HG03432 (cell line): ENCODE measurements around the gene CAMK1G.

ENCODE experiments used
- ATAC-seq: cut with Tn5 transposase; IDR thresholded peaks from one replicate; pipeline ENCODE4 v1.9.1; 2021; ENCODE audit warnings: mild to moderate bottlenecking, moderate library complexity; ENCODE audit not compliant: unreplicated experiment

Gene CAMK1G

GRCh38 chr1:209564849-209565248 is 18.7 kb upstream of the CAMK1G start:
- no peak for ATAC-seq

- ATAC-seq: peak; percentile 92
These were observed 17.5 kb upstream of the CAMK1G start for GRCh38 chr1:209565759-209566678.

GRCh38 chr1:209567698-209568175 is 15.8 kb upstream of the CAMK1G start:
- ATAC-seq: no peak

GRCh38 chr1:209569455-209570207 is 13.9 kb upstream of the CAMK1G start:
- no peak for ATAC-seq

GRCh38 chr1:209570743-209571142 is 12.8 kb upstream of the CAMK1G start:
- ATAC-seq: no peak

- peak; percentile 90 for ATAC-seq
These were observed 6.9 kb upstream of the CAMK1G start for GRCh38 chr1:209576392-209577197.

GRCh38 chr1:209577346-209577745 is 6.2 kb upstream of the CAMK1G start:
- no peak for ATAC-seq

- no peak for ATAC-seq
These were observed 2.9 kb upstream of the CAMK1G start for GRCh38 chr1:209580577-209580976.

- ATAC-seq: no peak
These were observed 738 bp downstream of the CAMK1G start for GRCh38 chr1:209584231-209584672.

GRCh38 chr1:209585197-209585596 is 1.7 kb downstream of the CAMK1G start:
- no peak for ATAC-seq

GRCh38 chr1:209585672-209586071 is 2.2 kb downstream of the CAMK1G start:
- no peak for ATAC-seq

GRCh38 chr1:209586221-209586740 is 2.8 kb downstream of the CAMK1G start:
- no peak for ATAC-seq

- no peak for ATAC-seq
These were observed 4.3 kb downstream of the CAMK1G start for GRCh38 chr1:209587789-209588188.

GRCh38 chr1:209589440-209589839 is 5.9 kb downstream of the CAMK1G start:
- no peak for ATAC-seq

- ATAC-seq: no peak
These were observed 6.3 kb downstream of the CAMK1G start for GRCh38 chr1:209589863-209590262.

GRCh38 chr1:209590405-209590804 is 6.9 kb downstream of the CAMK1G start:
- no peak for ATAC-seq

- ATAC-seq: no peak
These were observed 10.2 kb downstream of the CAMK1G start for GRCh38 chr1:209593747-209594146.

- ATAC-seq: no peak
These were observed 10.9 kb downstream of the CAMK1G start for GRCh38 chr1:209594440-209594839.

GRCh38 chr1:209595028-209595427 is 11.5 kb downstream of the CAMK1G start:
- ATAC-seq: no peak

- ATAC-seq: no peak
These were observed 12.2 kb downstream of the CAMK1G start for GRCh38 chr1:209595599-209596285.
